Activated CD4-positive, alpha-beta T cell treated with anti-CD3 and anti-CD28 coated beads, Interleukin-2, Interleukin-6, amounts not matched to agents 100 ng/mL and 50 ng/mL, durations not matched to agents 16 hours and 8 hours (primary cell): Measurements from ENCODE around the gene GFRA1.

Experiments
- DNase-seq: peaks from one replicate; pipeline ENCODE4 v3.0.0-alpha.2; 2020

The GFRA1 gene

DNA sequence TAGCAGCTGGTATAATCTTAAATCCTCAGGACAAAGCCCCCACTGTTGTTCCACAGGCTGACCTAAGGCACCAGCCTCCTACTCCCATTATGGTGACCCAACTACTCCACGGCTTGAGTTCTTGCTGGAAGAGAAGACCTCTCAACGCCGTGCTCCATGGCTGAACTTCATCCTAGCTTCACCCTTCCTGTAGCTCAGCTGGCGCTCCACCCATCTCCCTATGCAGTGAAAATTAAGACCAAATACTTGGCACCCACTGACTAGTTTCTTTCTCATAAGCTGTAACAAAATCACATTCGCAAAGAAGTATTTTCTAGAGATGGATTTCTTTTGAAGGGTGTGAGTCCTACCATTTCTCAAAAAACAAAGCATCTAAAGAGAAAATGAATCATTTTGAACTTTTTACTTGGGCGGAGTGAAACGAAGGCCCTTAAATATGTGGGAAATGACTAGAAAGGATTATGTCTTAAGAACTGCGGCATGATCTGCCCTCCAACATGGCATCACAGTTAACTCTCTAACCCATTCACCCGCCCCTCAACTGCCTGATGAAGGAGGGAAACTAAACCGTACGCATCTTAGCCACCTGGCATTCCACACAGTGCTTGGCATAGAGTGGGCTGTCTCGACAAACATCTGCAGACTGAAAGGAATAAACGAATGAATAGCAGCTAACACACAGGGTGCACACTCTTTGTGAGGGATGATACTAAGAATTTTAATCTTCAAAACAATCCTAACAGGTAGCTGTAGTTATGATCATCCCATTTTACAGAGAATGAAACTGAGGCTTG lies 32.7 kb downstream of the GFRA1 start:
- no peak for DNase-seq

DNA sequence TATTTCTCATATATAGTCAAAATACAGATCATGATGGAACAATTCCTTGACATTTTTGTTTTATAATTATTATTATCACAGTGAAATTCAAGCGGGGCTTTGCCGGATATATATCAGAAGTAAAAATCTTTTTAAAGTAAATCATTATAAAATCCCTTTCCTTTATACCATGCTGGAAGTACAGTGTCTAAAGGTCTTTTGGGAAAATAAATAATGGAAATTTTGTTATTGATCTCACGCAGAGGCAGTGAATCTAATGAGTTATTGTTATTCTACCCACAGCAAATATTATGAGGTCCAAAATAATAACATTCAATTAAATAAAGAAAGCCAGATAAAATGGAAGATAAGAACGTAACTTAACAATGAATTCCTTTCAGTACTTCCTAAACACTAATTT lies 33.8 kb downstream of the GFRA1 start:
- DNase-seq: no peak

DNA sequence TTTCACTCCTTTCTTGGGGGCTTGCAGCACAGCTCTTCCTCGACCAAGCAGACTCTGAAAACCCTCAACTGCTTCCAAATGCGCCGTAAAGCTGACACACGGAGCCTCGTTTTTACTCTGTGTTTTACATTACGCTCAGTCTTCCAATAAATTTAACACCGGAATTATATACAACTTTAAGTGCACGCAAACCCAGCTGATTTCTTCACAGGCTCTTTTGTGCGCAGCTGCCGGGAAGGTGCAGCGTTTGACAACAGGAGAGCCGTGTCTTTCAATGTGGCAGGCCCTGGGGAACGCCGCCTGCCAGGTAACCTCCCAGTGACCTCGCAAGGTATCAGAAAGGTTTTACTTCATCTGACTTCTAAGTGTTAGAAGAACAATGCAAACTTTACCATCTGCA lies 35.0 kb downstream of the GFRA1 start:
- DNase-seq: no peak

DNA sequence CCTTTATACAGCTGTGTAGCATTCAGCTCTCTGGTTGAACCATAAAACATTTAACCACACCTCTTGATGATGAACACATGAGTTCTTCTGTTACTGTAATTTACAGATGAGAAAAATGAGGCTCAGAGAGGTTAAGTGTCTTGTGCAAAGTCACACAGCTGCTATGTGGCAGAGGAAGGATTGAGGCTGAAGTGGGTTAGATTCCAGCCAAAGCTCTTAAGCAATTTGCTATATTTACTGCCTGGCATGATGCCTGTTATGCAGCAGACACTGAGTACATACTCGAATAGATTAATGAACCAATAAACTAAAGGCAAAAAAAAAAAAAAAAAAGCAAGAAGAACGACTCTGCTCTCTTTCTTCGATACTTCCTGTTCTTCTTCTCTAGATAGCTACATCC lies 35.7 kb downstream of the GFRA1 start:
- no peak for DNase-seq

DNA sequence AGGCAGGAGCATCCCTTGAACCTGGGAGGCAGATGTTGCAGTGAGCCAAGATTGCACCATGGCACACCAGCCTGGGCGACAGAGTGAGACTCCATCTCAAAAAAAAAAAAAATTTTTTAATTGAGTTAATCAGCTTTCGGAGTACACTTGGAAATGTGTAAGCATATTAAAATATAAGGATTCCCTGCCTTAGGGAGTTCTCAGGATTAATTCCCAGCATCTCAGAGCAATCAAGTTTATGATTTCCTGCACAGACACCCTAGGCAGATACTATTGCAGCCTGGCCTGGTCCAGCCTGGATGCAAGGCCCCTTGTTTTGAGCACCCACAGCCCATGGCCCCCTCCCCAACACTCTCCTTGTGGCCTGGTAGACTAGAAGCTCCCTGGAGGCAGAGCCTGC lies 39.8 kb downstream of the GFRA1 start:
- no peak for DNase-seq

DNA sequence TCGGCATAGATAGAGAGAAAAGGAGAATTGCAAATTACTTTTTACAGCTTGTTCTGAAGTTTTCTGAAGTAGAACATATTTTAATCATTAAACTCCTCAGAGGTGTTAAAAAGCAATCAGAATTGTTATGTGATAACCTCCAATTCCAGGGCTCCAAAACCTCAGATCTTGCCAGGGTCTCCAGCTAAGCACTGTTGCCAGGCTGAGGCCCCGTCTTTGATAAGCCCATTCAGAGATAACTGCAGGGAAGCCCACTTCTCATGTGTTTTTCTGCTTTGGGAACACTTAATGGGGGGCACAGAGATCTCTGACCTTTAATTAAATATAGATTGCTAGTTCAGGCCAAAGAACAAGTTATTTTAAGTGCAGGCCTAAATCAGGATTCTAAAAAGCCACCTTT lies 40.4 kb downstream of the GFRA1 start:
- no peak for DNase-seq

DNA sequence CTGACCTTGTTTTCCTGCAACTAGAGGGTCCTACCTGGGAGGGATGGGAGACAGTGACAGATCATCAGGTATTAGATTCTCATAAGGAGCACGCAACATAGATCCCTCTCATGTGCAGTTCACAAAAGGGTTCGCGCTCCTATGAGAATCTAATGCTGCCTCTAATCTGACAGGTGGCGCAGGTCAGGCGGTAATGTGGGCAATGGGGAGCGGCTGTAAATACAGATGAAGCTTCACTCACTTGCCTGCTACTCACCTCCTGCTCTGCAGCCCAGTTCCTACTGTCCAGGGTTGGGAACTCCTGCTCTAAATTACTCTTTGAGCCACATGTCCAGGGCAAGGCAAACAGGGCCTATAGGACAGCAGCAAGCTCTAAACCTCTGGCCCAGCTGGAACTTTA lies 46.2 kb downstream of the GFRA1 start:
- no peak for DNase-seq

DNA sequence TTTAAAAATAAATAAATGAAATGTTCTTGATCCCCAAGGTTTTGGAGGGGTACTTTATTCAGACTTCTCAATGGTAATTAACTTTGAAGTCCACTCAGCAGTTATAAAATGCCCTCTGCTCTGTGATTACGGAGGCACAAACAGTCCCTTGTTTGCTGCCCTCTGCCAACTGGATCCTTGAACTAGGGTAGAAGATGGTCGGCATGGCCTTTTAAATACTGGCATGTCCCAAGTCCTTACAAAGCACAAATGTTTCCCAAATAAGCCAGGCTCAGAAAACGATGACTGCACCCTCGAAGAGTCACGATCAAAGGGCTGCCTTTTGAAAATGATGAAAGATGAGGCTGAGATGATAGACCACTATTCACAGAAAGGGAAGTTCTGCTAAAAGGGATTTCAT lies 47.0 kb downstream of the GFRA1 start:
- no peak for DNase-seq

DNA sequence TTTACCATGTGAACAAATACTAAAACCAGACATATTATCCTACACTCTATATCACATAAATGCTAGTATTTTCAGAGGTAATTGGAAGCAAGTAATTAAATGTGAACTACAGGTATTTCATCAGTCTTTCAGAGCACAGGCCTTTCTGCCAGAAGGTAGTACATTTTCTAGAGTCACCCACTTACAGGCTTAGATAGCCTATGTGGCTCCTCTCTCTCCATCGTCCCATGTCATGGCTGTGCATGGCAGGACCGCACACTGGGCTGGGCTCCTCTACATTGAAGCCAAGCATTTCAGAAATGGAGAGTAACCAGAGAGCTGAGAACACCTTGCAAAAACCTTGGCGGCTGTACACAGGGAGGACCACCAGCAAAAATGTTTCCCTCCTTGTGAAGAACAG lies 49.7 kb downstream of the GFRA1 start:
- no peak for DNase-seq

DNA sequence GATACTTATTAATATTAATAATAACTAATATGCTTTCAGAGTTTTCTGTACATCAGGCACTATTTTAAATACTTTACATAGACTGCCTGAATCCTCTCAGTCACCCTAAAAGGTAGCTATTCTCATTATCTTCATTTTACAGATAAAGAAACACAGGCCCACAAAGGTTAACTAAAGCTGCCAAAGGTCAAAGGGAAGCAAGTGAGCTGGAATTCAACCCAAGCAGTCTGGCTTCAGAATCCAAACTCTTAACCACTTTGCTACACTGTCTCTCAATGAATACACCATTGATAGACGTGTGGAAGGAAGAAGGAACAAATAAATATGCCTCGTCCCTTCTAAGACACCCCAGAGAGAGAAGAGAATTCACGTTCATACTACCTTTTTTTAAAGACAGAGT lies 52.0 kb downstream of the GFRA1 start:
- no peak for DNase-seq

DNA sequence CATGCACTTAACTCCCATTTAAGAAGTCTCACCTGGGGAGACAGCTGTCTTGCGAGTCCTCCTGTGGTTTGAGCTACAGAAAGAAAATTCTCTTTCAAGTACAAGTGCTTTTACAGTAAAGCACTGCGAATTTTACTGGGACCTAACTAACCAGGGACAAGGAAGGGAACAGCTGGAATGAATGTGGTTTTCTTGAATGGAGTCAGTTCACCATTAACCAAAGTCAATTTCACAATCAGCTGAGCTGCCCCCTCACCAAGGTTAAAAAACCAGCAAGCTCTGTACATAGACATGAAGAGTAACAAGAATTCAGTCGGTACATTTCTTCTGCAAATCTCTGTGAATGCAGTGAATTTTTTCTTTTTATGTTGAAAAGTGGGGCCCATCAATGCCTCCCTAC lies 56.3 kb downstream of the GFRA1 start:
- DNase-seq: no peak

DNA sequence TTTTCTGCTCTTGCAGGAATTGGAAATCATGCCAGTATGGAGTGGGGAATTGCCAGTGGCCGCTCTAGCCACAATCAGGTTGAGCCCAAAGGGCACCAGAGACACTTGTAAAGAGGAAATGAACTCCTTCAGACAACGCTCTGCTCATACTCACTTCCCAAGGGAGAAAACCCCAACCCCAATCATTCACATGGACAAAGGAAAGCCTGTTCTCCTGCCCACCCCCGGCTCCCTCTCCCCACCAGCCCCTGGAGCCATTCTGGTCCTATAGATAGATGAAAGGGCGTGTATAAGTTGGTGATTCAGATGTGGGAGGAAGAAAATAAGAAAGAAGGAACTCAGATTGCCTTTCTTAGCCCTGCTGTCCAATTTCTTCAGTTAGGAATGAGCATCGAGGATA lies 57.4 kb downstream of the GFRA1 start:
- no peak for DNase-seq

DNA sequence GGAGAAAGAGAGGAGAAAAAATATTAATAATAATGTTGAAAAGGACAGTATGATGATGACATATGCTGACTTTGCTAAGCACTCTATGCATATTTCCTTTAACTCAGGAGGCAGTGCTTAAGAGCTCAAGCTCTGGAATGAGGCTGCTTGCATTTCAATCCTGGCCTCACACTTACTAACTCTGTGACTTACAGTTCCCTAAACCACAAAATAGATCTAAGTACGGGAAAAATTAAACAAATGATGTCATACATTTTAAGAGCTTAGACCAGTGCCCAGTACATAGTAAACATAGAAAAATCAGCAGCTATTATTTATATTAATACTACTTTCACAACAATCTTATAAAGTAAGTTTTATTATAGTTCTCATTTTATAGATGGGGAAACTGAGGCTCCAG lies 61.3 kb downstream of the GFRA1 start:
- DNase-seq: no peak

DNA sequence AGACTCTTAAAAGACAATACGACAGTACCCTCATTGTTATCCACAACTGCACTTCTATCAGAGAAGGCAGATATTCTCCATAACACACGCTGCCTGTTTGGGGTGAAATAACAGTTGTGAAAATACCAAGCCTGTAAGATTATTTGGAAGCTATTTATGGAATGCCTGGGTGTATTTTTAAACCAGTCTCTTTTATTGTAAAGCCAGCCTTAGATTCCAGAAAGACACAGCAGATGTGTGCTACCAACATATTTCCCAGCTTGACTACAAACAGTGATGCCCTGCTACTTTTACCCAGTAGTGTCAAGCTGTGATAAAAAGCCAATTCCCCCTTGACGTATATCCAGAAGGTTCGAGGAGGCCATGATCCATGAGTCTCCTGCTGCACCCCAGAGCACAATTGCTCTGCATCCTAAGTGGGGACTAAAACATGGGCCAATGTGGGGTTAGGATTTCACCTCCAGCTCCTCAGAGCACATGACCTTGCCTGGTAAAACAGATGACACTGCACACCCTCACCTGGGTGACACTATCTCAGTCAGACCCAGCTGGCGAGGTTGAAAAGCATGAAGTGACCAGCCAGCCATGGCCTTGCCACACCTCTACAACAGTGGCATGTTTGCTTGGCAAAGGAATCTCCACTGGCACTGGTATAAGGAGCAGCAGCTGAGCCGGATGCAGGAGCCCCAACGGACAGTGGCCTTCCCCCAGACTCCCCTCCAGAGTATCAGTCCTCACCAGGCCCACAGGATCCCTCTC lies 62.2 kb downstream of the GFRA1 start:
- no peak for DNase-seq

DNA sequence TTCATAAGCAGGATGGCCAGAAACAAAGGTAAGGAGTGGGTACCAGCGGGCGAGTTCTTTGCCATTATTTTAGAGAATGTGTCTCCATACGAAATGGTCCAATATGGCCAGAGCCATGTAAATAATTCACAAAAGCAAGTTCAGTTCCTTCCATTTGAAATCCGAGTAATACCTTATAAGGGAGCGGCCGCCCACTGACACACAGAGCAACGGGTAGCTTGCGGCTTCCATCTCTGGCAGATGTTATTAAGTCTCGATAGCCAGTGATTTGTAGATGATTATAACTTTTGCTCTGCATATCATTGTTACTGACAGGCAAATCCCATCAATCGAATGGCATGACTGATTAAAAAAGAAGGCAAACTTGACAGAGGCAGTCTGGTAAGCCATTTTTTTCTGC lies 63.2 kb downstream of the GFRA1 start:
- DNase-seq: no peak

DNA sequence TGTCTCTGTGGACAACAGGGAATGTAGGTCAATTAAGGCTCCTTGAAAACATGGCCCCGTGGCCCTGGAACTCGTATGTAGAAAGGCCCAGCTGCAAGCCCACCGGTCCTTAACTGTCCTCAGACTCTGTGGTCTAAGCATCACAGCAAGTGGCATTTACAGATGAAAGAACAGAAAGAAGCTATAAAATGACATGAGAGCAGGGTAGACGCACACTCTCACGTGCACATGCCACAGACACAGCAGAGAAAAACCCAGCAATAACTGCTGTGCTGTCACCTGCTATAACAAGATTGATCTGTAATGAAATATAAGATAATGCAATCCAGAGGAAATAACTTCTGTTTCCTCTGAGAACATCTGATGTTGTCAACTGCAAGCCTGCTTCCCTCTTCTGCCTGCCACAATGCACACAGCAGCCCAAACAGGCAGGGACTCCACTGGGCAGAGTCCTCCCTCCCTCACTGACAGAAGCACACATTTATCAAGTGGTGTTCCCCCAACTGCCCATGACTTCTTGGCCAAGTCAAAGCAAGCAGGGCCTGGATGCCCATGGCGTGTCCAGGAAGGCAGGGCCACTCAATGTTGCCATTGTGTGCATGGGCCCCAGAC lies 63.9 kb downstream of the GFRA1 start:
- no peak for DNase-seq

DNA sequence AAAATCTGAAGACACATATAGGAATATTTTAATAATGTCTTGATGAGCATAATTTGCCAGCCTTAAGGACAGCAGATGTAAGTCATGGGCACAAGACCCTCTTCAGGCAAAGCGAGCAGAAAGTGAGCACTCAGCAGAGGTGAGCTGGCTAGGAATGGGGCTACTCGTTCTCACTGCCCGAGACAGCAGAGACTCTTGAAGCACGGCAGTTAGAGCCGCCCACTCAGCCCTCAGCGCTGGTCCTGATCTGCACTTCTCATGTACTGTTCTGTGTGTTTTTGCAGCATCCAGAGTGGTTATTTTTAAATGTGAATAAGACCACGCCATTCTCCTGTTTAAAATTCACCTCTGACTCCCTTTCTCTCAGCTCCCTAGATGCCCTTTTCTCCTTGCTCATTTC lies 65.3 kb downstream of the GFRA1 start:
- DNase-seq: no peak

DNA sequence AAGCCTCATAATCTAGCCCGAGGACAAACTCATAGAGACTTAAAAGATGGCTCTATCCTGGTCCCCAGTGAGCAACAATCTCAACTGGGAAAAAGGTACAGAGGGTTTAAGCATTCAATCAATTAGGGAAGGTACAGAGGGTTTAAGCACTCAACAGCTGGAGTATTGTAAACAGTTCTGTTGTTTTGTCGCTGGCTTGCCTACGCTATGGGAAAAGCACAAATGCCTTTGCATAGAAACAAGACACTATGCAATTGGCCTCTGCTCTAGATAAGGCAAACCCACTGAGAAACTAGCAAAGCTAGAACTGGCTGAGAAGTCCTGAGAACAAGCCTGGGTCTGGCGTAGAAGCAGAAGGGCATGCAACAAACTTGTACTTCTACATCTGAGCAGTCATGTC lies 69.3 kb downstream of the GFRA1 start:
- no peak for DNase-seq

DNA sequence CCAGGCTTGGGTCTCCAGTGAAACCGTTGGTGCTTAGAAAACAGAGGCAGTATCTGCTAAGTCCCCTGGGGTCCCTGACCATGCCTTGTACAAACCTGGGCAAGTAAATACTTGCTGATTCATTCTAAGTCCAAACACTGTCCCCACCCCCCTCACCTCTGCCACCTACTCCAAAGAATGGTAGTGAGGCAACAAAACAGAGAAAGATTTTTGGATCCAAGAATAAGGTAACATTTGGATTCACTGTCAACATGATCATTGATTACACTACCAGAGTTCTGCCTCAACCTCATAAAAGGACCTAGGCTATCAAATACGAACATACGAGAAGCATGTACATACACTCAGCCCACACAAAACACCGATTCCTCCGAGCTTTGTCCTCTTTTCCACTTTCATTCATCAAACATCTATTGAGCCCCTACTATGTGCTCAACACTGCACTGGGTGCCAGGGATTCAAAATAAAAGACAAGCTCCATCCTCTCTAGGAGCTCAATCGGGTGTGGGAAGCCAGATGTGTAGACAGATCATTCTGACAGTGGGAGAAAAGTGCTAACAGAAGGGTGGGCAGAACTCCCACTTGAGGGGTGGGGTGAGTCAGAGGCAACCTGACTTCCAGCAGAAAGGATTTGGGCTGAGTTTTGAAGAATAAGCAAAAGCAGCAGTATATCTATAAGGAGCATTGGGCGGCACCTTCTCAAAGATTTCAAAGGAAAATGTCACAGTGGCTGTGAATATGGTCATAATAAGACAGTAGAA lies 71.2 kb downstream of the GFRA1 start:
- DNase-seq: no peak

DNA sequence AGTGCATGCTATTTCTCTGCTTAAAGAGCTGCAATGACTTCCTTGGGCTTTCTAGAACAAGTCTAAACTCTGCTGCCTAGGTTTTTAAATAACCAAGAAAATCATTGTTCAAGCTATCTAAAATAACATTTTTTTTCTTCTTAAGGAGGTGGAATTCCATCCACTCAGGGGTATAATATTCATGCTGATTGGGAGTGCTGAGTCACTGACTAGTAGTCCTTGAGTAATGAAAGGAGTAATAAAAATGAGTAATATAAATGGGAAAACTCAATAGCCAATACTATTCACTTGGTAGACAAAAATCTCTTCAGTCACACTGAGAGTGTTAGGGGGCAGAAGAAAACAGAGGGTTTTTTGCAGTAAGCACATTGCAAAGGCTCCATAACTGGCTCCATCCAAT lies 72.0 kb downstream of the GFRA1 start:
- DNase-seq: no peak

DNA sequence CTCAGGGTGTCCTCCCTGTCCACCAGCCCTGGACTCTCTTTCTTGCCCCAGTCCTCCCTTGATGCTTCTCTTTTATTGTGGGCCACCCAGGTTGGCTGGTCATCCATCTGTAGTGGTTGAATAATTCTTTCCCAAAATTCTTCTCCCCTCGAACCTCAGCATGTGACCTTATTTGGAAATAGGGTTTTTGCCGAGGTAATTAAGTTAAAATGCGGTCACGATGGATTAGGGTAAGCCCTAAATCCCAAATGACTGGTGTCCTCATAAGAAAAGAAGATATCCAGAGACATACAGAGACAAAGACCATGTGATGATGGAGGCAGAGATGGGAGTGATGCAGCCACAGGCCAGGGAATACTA lies 74.3 kb downstream of the GFRA1 start:
- no peak for DNase-seq

DNA sequence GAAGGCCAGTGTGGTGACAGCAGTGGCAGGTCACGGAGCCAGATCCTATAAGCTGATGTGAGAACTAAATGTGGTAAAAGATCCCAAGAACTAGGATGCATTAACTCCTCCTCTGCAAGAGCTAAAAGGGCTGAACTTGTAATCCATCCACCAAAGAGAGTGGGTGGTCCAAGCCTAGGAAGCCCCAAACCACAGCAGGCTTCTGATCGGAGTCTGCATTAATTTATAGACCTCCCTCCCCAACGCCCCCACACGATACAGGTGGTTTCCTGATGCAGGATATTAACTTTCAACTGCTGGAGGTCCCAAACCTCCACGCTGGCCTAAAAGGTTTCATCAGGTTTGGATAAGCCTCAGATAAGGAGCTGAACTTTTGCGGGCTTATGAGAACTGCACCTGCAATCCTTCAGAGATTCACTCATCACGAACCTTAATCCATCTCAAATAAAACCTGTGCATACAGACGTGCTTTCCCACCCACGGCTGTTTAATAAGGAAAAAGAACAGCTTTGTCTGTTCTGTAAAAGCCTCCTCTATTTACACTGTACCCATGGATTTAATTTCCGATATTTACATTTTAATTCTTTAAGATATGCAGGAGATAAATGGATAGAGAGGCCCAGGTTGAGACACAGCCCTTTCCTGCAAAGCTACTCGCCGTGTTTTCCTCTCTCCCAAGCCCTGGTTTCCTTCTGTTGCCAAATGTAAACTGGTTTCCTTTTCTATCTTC lies 74.9 kb downstream of the GFRA1 start:
- no peak for DNase-seq

DNA sequence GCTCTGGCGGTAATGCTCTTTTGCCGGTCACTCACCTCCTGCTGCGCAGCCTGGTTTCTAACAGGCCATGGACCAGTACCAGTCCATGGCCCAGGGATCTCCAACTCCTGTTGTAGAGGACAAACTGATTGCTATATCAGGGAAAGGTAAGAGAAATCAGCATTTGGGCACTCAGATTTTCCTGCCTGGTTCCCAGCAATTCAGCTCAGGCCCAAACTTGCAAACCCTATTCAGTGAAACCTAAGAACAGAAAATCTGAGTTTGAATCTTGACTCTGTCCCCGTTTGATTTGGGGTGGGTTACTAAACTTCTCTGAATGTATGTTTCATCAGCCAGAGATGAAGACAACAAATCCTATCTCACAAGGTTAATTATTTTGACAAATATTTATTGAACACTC lies 77.4 kb downstream of the GFRA1 start:
- DNase-seq: no peak
